ENCODE results near the gene FYN. TPM values are rescaled to one million over a fixed set of nuclear protein-coding genes. Genes with fewer than 3 reads are reported as not detected.
"Not testable (repeated sequence)": the region's sequence is repeated elsewhere in the genome, so short reads cannot be mapped to it uniquely, and the experiment has no call there.

The FYN gene
- total RNA-seq, 1 experiment from 2014 or later = 51.5 TPM

DNA sequence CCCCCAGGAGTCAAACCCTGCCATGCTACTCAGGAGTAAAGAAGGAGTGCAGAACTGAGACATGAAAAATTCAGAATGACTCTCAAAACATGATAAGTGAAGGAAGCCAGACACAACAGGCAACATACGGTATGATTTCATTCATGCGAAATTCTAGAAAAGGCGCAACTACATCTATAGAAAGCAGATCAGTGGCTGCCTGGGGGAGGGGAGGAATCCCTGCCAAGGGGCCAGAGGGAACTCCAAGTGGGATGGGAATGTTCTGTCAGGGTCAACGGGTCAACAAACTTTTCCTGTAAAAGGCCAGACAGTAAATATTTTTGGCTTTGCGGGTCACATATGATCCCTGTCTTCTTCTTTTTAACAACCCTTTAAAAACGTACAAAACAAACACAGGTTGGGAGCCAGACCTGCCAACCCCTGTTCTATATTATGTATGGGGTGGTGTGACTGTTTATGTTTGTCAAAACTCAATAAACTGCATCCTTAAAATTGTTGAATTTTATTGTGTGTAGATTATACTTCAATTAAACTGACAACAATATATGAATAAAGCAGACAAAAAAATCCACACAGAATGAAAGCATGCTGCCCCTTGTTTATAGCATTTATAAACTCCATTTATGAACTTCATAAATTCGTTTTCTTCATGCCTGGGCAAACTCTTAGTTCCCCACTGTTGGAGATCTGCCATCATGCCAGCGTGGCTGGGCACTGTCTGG is 211.0 kb downstream of the FYN start:
- DNase-seq (ENCODE audit: low read depth) = no peak

DNA sequence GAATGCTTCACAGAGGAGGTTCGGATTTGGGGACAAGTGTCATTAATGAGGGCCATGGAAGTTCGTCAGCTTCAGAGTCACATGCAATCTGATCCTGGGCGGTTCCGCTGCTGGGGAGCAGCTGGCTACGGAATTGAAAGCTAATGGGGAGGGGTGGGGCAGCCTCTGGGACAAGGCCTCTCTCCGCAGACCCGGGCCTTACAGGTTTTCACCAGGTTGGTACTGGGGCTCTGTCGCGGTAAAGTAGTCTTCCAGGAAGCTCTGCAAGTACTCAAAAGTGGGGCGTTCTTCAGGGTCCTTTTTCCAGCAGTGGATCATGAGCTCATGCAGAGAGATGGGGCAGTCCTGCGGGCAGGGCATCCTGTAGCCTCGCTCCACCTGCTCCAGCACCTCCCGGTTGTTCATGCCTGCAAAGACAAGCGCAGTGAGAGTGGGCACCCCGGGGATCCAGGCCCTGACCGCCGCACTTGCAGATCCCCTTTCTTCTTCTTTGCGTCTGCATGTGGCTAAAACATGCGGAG is 211.7 kb downstream of the FYN start:
- no peak for DNase-seq (ENCODE audit: low read depth)

DNA sequence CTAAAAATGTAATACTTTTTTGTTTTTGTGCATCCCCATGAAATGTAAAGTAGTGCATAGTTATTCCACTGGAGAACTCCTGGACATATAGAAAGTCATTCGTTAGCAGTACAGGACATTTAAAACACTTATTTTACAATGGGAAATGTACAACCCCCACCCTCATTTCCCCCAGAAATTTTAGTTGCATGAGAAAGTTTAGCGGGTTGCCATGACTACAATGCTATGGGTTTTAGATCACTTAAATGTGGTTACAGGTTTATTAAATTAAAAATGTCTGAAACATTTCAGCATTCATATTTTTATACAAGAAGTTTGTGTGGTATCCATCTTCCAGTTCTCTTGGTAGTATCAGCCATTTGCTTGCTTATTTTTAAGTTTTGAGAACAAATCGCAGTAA is 212.7 kb downstream of the FYN start:
- DNase-seq (ENCODE audit: low read depth) = no peak

DNA sequence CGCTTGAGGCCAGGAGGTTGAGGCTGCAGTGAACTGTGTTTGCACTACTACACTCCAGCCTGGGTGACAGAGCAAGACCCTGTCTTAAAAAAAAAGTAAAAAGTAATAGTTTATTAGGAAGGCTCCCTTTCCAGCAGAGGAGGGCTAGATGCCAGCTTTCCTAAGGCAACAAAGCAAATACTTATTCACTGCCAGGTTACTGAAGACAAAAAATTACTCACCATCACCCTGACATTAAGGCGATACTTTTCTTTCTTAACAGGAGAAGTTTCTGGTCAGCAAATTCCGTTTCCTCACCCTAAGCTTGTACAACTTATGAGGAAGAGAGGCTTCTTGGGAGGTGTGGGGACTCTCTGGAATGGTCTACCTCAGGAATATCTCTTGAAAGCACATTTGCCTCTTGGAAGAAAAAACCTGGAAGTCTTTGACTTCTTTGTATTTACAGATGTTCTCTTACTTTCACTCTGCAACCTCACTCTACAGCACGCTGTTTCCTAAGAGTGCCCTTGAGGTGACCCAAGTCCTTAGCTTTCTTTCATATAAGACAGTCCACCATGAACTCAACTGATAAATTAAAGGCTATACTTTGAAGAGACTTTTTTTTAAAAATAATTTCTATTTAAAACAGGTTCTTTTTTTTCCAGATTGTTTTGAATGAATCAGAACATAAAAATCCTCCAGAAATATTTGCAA is 214.6 kb downstream of the FYN start:
- no peak for DNase-seq (ENCODE audit: low read depth)

DNA sequence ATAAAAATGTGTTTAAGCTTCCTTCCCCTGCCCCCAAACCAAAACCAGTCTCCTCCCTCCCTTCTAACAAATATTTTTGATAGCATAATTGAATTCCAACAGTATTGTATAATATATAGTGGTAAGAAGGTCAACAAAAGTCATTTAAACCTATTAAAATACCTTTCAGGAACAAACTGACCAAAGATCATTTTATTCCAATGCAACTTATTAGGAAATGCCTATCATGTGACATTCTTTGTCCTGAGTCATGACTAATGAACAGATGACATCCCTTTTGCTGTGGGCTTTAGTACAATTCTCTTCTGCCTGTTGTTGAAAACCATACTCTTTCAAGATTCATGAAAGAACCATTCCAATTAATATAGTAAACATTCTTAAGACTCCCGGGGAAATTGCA is 216.1 kb downstream of the FYN start:
- peak; percentile 16 for DNase-seq (ENCODE audit: low read depth)

DNA sequence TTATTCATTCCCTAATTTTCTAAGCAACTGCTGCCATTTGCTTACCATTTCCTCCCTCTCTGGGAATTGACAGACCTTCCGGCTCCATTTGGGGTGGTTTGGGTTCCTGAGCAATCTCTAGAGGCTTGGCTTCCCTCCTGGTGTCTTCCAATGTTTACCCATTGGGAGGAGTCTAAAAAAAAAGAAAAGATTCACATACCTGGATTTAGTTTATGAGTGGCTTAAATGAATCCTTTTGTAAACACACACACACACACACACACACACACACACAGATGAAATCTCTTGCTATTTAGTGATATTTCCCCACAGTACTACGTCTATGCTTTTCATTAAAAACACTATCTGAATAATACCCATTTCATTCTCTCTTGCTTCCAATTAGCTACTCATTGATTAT is 219.3 kb downstream of the FYN start:
- DNase-seq (ENCODE audit: low read depth) = no peak

DNA sequence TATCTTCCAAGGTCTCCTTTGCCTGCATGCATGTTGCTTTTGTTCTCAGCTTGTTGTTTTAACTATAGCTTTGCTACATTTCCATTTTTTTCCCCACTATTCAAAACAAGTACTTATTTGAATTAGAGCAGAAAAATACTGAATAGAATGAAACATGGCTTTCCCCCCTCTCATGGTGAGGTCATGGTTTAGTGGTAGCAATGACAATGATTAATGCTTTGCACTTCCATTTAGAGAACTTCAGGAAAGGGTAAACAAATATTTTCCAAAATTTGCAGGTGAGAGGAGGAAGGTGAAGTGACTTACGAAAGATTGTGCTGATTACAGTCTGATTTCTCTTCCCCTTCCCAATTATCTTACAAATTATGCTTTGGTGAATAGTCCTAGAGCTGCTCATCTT is 219.8 kb downstream of the FYN start:
- DNase-seq (ENCODE audit: low read depth) = no peak

DNA sequence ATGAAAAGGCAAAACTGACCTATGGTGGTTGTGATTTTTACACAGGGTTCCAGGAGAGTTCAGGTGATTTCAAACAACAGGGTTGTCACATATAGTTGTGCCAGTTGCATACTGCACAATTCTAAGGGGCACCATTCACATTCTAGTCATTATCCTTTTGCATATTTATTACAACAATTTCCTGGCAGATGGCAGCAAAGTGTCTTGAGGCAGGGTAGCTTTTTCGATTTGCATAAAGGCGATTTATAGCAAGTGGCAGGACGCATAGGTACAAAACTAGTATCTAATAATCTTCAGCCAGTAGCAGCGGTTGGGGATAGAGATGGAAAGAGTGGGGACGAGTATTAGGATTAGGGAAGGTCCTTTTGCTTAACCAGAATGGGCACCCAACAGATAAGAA is 221.1 kb downstream of the FYN start:
- no peak for DNase-seq (ENCODE audit: low read depth)

DNA sequence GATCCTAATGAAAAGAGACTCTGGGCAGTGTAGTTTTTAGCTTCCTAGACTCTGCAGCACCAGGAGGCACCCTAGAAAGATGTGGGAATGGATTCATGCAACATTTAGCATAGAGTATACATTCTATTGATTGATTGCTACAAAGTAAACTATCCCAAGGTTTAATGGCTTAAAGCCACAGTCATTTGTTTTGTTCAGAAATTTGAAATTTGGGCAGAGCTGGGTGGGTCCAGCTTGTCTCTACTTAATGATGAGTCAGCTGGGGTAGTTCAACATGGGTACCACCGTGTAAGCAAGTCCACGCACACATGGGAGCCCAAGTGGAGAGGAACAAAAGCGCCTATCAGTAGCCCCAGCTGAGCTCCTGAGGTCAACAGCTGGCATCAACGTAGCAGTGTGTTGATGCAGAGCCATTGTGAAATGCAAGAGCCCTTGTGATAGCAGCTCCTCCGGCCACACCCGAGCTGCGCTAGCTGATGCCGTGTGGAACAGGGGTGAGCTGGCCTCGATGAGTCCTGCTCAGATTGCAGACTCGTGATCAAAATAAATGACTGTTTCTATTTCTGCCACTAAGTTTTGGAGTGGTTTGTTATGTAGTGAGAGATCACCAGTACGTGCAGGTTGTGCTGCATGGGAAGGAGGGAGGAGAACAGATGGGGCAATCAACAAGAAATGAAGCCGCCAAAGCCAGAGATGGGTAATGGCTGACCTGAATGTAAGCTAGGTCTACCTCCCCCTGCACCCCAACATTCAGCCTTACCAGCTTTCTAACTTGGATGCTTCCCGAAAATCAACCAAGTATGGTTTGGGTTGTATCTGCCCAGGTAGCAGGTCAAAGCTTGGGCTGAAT is 221.8 kb downstream of the FYN start:
- DNase-seq (ENCODE audit: low read depth) = no peak

DNA sequence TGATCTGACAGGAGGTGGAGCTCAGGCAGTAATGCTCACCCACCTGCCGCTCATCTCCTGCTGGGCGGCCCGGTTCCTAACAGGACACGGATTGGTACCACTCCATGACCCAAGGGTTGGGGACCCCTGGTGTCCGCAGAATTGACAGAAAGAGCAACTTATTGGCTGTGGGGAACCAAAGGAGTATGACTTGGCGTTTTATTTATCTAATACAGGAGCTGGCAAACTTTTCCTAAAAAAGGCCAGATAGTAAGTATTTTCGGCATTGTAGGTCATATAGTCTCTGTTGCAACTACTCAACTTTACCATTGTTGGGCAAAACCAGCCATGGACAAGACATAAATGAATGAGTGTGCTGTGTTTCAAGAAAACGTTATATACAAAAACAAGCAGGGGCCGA is 223.2 kb downstream of the FYN start:
- DNase-seq (ENCODE audit: low read depth) = no peak

DNA sequence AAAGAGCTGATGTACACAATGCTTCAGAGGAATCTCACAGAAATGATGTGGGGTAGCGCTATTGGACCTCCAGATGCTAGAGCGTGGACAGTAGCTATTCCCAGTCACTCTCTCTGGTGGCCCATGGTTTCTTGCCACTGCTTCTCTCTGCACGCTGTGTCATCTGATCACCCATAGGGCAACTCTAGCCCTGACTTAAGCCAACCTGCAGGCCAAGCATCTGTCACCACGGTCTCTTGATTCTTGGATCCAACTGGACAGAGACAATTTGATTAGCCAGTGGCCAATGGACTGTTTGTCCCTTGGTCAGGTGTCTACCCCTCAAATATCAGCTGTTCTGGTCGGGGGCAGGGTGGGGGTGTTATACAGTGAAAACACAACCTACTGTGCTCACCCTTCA is 225.2 kb downstream of the FYN start:
- no peak for DNase-seq (ENCODE audit: low read depth)

DNA sequence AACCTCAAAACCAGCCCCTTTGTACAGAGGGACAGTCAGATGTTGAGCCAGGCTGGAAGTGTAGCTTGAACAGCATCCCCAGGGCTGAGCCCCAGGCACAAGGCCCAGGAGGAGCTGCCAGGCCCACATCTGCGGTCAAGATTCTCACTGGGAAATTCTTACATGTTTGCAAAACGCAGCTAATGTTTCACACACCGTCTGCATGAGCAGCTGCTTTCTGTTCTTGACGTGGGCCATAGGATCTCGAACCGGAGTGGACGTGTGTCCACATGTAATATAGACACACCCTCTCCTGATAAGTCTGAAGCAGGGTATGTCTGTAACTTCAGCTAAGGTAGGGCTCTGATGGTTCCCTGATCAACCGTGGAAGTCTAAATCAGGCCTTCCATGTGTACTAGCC is 226.3 kb downstream of the FYN start:
- DNase-seq (ENCODE audit: low read depth) = no peak

DNA sequence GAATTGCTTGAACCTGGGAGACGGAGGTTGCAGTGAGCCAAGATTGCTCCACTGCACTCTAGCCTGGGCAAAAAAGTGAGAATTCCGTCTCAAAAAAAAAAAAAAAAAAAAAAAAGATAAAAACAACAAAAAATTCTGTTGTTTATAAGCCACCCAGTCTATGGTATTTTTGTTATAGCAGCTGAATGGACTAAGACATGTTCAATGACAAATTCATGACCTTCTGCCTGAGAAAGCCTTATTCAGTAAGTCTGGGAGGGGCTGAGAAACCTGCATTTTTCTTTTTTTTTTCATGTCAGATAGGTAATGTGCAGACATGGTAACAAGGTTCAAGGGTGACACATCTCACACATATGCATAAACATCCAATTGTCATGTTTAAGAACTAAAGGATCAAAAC is 227.2 kb downstream of the FYN start:
- no peak for DNase-seq (ENCODE audit: low read depth)

DNA sequence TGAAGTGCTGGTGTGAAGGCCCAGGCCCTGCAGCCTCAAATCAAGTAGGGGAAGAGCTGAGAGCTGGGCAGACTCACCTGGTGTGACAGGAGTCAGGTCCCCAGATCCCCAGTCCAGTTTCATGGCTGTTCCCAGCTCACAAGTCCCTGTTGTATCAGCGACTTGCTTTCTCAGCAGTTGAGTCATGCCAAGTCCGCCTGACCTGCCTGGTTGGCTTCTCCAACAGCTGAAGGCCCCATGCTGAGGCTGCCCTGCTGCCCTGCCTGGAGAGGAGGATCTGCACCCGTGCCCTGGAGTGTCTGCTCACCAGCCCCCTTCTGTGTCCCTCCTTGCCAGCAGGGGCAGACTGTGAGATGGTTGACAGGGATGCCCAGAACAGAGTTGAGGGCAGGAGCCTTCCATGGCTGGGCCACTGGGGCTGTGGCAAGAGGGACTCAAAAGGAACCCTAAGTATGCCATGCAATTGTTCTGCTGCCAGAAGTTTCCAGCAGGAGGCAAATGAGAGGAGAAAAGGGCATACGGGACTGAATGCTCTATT is 228.3 kb downstream of the FYN start:
- DNase-seq (ENCODE audit: low read depth) = no peak

DNA sequence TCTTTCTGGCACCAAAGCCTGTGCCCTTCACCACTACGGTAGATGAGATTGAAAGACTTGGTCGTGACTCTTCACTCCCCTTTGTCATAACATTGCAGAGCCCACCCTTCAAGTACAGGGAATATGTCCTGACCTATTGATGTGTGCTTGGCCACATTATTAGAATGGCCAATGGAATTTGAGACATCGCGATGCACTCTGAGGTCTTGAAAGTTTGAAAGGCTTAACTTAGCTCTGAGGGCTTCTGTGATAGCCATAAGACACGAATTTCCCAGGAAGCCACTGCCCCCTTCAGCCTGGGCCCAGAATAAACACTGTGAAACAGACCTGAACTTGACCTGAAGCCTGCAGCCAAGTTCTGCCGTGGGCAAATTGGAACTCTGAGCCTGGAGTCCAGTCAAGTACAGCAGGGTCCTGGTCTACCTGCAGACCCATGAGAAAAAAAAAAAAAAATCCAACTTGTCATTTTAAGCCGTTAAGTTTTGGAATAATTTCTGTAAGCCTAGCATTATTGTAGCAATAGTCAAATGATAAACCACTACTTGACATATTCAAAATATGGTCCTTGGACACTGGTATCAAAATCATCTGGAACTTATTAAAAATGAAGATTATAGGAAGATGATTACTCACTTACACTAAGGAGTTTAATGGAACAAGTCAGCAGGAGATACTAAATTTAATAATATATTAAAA is 230.6 kb downstream of the FYN start:
- DNase-seq (ENCODE audit: low read depth) = peak; percentile 78

DNA sequence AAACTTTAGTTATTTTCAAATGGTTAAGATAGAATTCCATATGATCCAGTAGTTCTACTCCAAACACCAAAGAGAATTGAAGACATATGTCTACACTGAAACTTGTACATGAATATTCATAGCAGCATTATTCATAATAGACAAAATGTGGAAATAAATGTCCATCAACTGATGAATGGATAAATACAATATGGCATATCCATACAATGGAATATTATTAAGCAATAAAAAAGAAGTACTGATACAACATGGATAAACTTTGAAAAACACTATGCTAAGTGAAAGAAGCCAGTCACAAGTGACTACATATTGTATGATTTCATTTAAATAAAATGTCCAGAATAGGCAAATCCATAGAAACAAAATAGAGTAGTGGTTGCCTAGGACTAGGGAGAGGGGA is 234.0 kb downstream of the FYN start:
- no peak for DNase-seq (ENCODE audit: low read depth)

DNA sequence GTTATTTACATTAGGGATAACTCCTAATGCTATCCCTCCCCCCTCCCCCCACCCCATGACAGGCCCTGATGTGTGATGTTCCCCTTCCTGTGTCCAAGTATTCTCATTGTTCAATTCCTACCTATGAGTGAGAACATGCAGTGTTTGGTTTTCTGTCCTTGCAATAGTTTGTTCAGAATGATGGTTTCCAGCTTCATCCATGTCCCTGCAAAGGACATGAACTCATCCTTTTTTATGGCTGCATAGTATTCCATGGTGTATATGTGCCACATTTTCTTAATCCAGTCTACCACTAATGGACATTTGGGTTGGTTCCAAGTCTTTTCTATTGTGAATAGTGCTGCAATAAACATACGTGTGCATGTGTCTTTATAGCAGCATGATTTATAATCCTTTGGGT is 238.3 kb downstream of the FYN start:
- not testable (repeated sequence) for DNase-seq (ENCODE audit: low read depth)

DNA sequence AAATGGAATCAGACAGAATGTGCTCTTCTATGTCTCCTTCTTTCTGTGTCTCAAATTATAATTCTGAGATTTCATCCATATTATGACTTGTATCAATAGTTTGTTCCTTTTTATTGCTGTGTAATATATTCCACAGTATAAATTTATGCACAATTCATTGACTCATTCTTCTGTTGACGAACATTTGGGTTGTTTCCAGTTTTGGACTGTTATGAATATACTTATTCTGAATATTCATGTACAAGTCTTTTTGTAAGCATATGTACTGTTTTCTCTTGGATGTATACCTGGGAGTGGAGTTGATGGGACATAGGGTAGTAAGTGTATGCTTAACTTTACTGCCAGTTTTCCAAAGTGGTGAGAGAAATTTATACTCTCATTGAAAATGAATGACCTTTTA is 239.4 kb downstream of the FYN start:
- no peak for DNase-seq (ENCODE audit: low read depth)

DNA sequence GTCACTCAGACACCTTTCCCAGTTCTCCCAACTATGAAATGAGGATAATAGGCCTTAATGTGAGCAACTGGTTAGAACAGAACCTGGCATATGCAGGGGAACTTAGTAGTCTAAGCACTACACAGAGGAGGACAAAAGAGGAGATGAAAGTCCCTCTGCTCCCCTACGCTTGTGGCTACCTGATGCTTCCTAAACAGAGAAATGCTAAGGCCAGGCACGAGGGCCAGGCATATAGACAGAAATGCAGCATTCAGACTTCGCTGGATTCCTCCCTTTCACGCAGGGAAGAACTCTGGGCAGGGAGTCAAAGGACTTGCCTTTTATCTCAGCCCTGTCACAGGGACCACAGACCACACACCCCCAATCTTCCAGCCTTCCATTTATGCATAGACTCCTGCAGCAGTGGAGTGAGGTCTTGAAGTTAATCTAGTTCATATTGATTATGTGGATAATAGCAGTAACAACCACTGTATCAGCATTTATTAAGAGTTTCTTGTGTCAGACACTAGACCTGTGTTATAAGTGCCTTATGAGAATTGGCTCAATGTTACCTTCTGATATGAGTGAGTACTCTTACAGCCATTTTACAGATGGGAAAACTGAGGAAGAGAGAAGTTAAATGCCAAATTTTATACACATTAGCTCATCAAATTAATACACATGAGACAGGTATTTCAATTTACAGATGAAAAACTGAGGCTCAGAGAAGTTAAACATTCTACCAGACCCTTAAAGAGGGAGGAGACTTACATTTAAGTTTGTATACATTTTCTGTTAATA is 240.6 kb downstream of the FYN start:
- DNase-seq (ENCODE audit: low read depth) = no peak

DNA sequence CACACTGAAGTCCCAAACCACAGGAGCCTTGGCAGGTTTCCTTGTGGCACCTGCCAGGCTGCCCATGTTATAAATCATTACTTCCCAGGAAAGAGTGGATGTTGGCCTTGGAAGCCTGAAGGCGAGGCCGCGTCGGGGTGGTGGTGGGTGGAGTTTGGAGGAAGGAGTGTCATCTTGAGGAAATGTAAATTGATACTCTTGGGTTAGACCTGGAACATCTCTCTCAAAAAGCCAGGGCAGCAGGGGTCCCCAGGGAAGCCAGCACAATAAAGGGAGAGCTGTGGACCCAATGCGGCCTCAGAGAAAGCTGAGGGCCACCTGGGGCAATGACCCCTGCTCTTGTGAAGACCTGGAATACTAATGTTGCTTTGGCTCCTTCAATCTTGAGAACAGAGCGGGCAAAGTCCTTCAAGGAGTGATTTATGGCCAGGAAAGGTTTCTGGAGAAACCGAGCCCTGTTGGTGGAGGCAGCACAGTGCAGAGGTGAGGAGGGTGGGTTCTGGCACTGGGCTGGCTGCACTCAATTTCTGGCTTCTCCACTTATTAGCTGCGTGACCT is 241.3 kb downstream of the FYN start:
- peak; percentile 16 for DNase-seq (ENCODE audit: low read depth)

DNA sequence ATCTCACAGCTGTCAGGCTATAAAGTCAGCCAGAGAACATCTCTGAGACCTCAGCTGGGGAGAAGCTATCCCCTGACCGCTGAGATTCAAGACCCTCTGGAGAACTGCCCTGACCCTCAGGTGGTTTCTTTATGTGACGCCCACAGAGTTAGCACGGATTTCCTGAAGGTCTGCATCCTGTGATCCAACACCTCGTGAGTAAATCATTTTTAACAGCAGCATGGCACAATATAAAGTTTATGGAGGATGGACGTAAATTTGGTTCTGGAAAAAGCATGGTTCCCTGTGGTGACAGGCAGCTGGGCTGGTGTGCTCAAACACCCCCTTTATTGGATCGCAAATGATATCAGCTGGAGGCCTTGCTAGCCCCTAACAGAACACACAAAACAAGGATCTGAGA is 242.2 kb downstream of the FYN start:
- DNase-seq (ENCODE audit: low read depth) = no peak

All from RPMI7951 (cell line).